Tibial artery (tissue), 4 donors: ENCODE data around the gene ATF6.
A peak's percentile ranks its signal among the peaks of the same experiment; 100 is the strongest.

Source experiments
- DNase-seq, 2 donors: peaks; one replicate each; pipeline ENCODE4 v3.0.0-alpha.2; 2019
- H3K27ac ChIP-seq, 2 donors: fragments of 200-600 bp; sonication (generic) in 1 of 2; 1 replicate in 1 of 2; 2 replicates in 1 of 2; pipeline ENCODE4 v1.5.1; 2018 to 2019; ENCODE audit warnings: mild to moderate bottlenecking in 1 of 2
- H3K27me3 ChIP-seq, 2 donors: fragments of 200-600 bp; sonication (generic) in 1 of 2; one replicate each; pipeline versions ENCODE4 v1.5.1 to v1.6.0; 2016 to 2019
- H3K36me3 ChIP-seq, 3 donors: fragments of 200-600 bp; sonication (generic) in 2 of 3; one replicate each; pipeline ENCODE4 v1.5.1; 2016 to 2019; ENCODE audit warnings: mild to moderate bottlenecking in 2 of 3
- H3K4me1 ChIP-seq, 4 donors: fragments of 200-600 bp; sonication (generic) in 2 of 4; 1 replicate in 3 of 4; 2 replicates in 1 of 4; pipeline ENCODE4 v1.5.1; 2016 to 2019
- H3K4me3 ChIP-seq, 2 donors: fragments of 200-600 bp; sonication (generic) in 1 of 2; 1 replicate in 1 of 2; 2 replicates in 1 of 2; pipeline ENCODE4 v1.5.1; 2018 to 2019; ENCODE audit warnings: mild to moderate bottlenecking in 2 of 2
- H3K9me3 ChIP-seq, 3 donors: fragments of 200-600 bp; sonication (generic) in 1 of 3; one replicate each; pipeline ENCODE4 v1.5.1; 2016 to 2019
- intact Hi-C: fragments of 100-400 bp; cut with DNase I; formaldehyde crosslinking; loops from one replicate; pipeline ENCODE4 v1.15.0; 2023; ENCODE audit warnings: low total_unique reads
- TF ChIP-seq, protein P1 (sequence below), 2 experiments: fragments of 200-600 bp in 1 of 2; fragments of 450-650 bp in 1 of 2; IDR thresholded peaks; one replicate each; pipeline ENCODE4 v1.5.1; 2017 to 2019; ENCODE audit warnings: antibody characterized with exemption in 2 of 2, mild to moderate bottlenecking in 1 of 2, moderate library complexity in 1 of 2

Gene ATF6

DNA sequence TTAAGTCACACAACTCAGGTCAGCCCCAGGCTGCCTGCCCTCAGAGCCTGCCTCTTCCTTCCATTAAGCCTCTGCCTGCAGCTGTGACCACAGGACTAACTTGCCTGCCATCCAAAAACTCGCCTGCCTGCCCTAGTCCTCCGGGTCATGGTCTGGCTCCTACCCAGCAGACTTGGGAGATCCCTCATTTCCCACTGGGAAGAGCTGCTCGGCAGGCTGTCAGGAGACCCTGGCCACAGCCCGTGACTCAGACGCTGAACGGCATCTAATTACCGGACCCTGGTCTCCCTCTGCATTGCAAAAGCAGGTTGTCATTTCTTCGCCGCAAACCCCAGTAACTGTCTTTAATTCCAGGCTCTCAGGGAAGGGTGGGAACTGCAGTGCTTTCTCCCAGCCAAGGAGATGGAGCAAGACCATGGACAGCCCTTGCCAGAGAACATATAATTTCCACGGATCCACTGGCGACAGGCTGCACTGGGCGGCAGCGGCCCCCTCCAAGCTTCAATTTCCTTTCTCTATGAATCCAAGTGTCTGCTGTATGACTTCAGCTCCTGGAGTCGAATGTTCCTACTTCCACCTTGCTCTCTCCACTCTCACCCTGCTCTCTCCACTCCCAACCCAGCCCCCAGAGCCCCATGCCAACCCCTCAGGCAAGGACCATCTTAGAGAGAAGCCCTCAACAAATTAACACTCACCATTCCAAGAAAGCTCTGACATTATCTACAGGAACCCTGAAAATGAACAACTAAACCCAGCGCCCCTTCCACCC lies 237.1 kb downstream of the ATF6 start:
- H3K27me3 ChIP-seq, result no peaks in the 10 kb centered on the region
- peak overlapping the region; percentile 16 to 25 for H3K4me3 ChIP-seq
- intact Hi-C loops, result no loop called here
- peak overlapping the region; percentile 62 to 71 for H3K27ac ChIP-seq
- H3K9me3 ChIP-seq, result no peaks in the 10 kb centered on the region
- peaks cover 0 to 36% (median 21%) of the 10 kb centered on the region in 4 donors for H3K4me1 ChIP-seq
- H3K36me3 ChIP-seq, result peaks cover 20 to 37% (median 34%) of the 10 kb centered on the region in 3 donors
- TF ChIP-seq, protein P1, sequence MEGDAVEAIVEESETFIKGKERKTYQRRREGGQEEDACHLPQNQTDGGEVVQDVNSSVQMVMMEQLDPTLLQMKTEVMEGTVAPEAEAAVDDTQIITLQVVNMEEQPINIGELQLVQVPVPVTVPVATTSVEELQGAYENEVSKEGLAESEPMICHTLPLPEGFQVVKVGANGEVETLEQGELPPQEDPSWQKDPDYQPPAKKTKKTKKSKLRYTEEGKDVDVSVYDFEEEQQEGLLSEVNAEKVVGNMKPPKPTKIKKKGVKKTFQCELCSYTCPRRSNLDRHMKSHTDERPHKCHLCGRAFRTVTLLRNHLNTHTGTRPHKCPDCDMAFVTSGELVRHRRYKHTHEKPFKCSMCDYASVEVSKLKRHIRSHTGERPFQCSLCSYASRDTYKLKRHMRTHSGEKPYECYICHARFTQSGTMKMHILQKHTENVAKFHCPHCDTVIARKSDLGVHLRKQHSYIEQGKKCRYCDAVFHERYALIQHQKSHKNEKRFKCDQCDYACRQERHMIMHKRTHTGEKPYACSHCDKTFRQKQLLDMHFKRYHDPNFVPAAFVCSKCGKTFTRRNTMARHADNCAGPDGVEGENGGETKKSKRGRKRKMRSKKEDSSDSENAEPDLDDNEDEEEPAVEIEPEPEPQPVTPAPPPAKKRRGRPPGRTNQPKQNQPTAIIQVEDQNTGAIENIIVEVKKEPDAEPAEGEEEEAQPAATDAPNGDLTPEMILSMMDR (IDR thresholded peaks at IDR 0.05), result no peak
- peak; percentile 88 to 89 for DNase-seq

DNA sequence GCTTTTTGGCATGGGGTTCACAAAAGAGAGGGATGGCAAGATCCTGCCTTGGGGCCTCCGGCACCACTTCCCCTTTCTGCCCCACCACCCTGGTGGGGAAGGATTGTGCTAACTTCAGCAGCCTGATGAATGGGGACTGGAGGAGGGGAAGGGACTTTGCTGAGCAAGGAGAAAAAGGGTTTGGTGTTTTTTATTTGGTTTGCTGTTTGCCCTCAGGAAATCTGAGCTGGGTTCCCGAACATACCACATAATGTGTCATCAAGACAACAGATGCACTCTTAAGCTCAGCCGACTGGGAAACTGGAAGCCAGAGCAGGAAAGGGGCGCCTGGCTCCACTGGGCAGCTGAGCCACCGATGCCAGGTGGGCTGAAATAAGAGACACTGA lies 237.7 kb downstream of the ATF6 start:
- peak; percentile 55 to 78 for DNase-seq
- intact Hi-C loops, result no loop called here
- Histone ChIP-seq H3K27ac (peak overlapping the region; percentile 62 to 71), H3K4me3 (peak overlapping the region; percentile 16 to 25), H3K9me3 (no peaks in the 10 kb centered on the region), H3K27me3 (no peaks in the 10 kb centered on the region), H3K4me1 (peaks cover 0 to 42% (median 27%) of the 10 kb centered on the region in 4 donors), H3K36me3 (peaks cover 14 to 31% (median 29%) of the 10 kb centered on the region in 3 donors)
- TF ChIP-seq, protein P1 (IDR thresholded peaks at IDR 0.05), result no peak

DNA sequence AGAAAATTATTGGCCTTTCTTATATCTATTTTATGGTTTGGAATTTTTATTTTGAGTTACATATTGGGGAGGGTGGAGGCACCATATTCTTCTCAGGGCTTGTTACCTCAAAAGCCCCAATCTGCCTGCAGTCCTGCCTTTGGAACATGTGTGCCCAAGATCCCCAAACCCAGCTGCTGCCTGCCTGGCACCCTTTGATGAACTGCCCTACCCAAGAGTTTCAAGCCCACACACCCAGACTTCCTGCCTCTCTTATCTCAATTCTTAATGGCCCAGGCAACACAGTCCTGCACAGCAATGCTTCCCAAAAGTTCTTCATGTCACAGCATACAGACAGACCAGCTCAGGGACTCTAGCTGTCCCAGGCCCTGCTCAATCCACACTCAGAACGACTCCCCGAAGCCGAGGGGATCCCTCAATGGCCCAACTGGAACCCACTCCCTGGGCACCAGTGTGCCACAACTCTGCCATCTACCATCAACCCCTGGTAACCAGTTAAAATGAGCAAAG lies 238.4 kb downstream of the ATF6 start:
- intact Hi-C loops, result no loop called here
- H3K27me3 ChIP-seq, result no peaks in the 10 kb centered on the region
- no peak overlapping the region for H3K4me3 ChIP-seq
- peaks cover 0 to 48% (median 34%) of the 10 kb centered on the region in 4 donors for H3K4me1 ChIP-seq
- no peak for DNase-seq
- H3K27ac ChIP-seq, result peak overlapping the region; percentile 62 to 71
- H3K36me3 ChIP-seq, result peaks cover 7 to 24% (median 22%) of the 10 kb centered on the region in 3 donors
- no peaks in the 10 kb centered on the region for H3K9me3 ChIP-seq
- TF ChIP-seq, protein P1 (IDR thresholded peaks at IDR 0.05), result no peak

DNA sequence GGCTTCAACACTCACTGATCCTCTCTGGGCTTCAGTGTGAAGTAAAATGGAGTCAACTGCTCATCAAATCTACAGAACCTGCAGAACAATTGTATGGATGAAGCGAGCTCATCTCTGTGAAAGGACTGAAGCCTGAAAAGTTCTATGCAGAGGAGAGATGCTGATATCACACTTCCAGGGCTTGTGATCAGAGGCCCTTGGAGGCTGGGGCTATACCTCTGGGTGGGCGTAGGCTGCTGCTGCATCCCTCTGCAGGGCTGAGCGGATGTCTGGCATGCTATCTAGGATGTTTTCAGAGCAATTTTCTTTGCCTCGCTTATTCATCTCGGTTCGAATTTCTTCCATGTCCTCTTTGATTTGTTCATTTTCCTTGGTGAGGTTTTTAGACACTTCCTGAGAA lies 240.0 kb downstream of the ATF6 start:
- no peak for DNase-seq
- Histone ChIP-seq H3K27me3 (no peaks in the 10 kb centered on the region), H3K4me3 (no peak overlapping the region), H3K27ac (no peak overlapping the region), H3K9me3 (no peaks in the 10 kb centered on the region), H3K4me1 (peaks cover 0 to 64% (median 43%) of the 10 kb centered on the region in 4 donors), H3K36me3 (peaks cover 4 to 11% (median 11%) of the 10 kb centered on the region in 3 donors)
- intact Hi-C loops, result loop anchor here (5.0 kb wide), 1 partner anchor 39 kb away; no protein-coding TSS in a partner anchor
- TF ChIP-seq, protein P1 (IDR thresholded peaks at IDR 0.05), result no peak

DNA sequence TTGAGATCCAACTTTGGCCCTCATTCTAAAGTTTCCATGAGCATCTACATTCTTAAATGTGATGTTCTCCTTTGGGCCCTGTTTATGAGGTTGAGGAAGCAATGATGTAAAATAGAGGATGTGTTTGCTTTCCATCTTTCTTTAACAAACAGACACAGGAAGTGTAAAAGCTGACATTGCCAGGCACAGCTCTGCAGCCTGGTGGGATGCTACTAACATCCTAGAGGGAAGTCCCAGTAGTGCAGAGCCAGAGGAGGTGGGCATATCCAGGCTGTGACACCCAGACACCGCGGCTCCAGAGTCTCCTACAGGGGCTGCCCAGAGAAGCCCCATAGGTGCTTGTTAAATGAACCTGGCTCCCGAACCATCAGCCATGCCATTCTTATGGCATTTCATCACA lies 241.3 kb downstream of the ATF6 start:
- Histone ChIP-seq H3K9me3 (no peaks in the 10 kb centered on the region), H3K27me3 (no peaks in the 10 kb centered on the region), H3K27ac (no peak overlapping the region), H3K36me3 (peaks cover 4 to 11% (median 11%) of the 10 kb centered on the region in 3 donors), H3K4me1 (peaks cover 0 to 71% (median 54%) of the 10 kb centered on the region in 4 donors), H3K4me3 (no peak overlapping the region)
- no peak for DNase-seq
- intact Hi-C loops, result loop anchor here (5.0 kb wide), 1 partner anchor 40 kb away; no protein-coding TSS in a partner anchor
- TF ChIP-seq, protein P1 (IDR thresholded peaks at IDR 0.05), result no peak
